ENCODE data around the gene TMED8.

The TMED8 gene

GRCh38 chr14:77302926-77303325 is 74.0 kb downstream of the TMED8 start:
- H3K23ac ChIP-seq (ENCODE audit: low read length): no peak overlapping the region
- no peak overlapping the region for H2BK5ac ChIP-seq (ENCODE audit: low read length)
- WGBS (ENCODE audit: extremely low coverage, insufficient coverage, low lambda C conversion rate): no CpG with 5 or more reads among the region's 5 CpGs
- H3K79me1 ChIP-seq (ENCODE audit: low read length): no peaks in the 10 kb centered on the region
- H3K56ac ChIP-seq (ENCODE audit: low read length): no peak overlapping the region
- no peak overlapping the region for H4K8ac ChIP-seq (ENCODE audit: low read depth, low read length)
- no peak overlapping the region for H3K4ac ChIP-seq (ENCODE audit: low read depth, low read length)
- no peaks in the 10 kb centered on the region for H3K27me3 ChIP-seq (ENCODE audit: insufficient read depth, low read length, poor library complexity)
- no peak overlapping the region for H4K5ac ChIP-seq (ENCODE audit: low read length)
- peaks cover 5% of the 10 kb centered on the region for H3K36me3 ChIP-seq (ENCODE audit: control insufficient read depth, insufficient read depth, low read length)
- no peak overlapping the region for H3K18ac ChIP-seq (ENCODE audit: low read length)
- H3K4me1 ChIP-seq (ENCODE audit: control insufficient read depth, low read depth, low read length): peaks cover 2% of the 10 kb centered on the region
- DNase-seq: peak; percentile 78
- no peak overlapping the region for H3K4me2 ChIP-seq (ENCODE audit: low read length)
- H2AK5ac ChIP-seq (ENCODE audit: low read length): no peak overlapping the region
- no peak overlapping the region for H2BK15ac ChIP-seq (replicated peaks; ENCODE audit: low read depth)
- H3K27ac ChIP-seq (ENCODE audit: low read depth, low read length): no peak overlapping the region
- no peak overlapping the region for H3K9ac ChIP-seq (ENCODE audit: low read length)
- H2BK120ac ChIP-seq (ENCODE audit: low read depth, low read length): no peak overlapping the region
- no peaks in the 10 kb centered on the region for H3K79me2 ChIP-seq (ENCODE audit: control insufficient read depth, insufficient read depth, low read length)
- no peak overlapping the region for H3K4me3 ChIP-seq (ENCODE audit: low read length)

DNA sequence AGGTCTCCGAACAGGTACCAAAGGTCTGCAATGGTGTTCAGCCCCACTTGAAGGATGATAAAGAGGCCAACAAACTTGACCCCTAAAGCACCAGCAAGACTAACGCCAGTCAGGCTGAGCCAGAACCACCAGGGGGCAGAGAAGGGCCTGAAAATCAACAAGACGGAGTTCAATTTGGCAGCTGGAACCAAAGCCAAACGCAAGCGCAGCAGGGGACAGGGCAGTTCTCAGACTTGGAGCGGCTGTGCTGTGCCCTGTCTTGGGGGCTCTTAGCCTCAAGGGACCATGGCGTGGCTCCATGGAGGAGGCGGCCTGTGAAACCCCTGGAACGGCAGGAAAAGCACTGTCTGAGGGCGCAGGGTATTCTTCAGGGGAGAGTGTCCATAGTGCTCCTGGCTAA is 75.8 kb downstream of the TMED8 start:
- no peak overlapping the region for H3K56ac ChIP-seq (ENCODE audit: low read length)
- H3K27ac ChIP-seq (ENCODE audit: low read depth, low read length): no peak overlapping the region
- no peak overlapping the region for H3K4ac ChIP-seq (ENCODE audit: low read depth, low read length)
- H3K79me2 ChIP-seq (ENCODE audit: control insufficient read depth, insufficient read depth, low read length): no peaks in the 10 kb centered on the region
- WGBS (ENCODE audit: extremely low coverage, insufficient coverage, low lambda C conversion rate): no CpG with 5 or more reads among the region's 10 CpGs
- no peak overlapping the region for H3K9ac ChIP-seq (ENCODE audit: low read length)
- H3K4me2 ChIP-seq (ENCODE audit: low read length): no peak overlapping the region
- no peaks in the 10 kb centered on the region for H3K79me1 ChIP-seq (ENCODE audit: low read length)
- H2BK120ac ChIP-seq (ENCODE audit: low read depth, low read length): no peak overlapping the region
- no peak overlapping the region for H3K23ac ChIP-seq (ENCODE audit: low read length)
- H3K36me3 ChIP-seq (ENCODE audit: control insufficient read depth, insufficient read depth, low read length): peaks cover 5% of the 10 kb centered on the region
- peaks cover 2% of the 10 kb centered on the region for H3K4me1 ChIP-seq (ENCODE audit: control insufficient read depth, low read depth, low read length)
- no peak overlapping the region for H2AK5ac ChIP-seq (ENCODE audit: low read length)
- no peak overlapping the region for H4K8ac ChIP-seq (ENCODE audit: low read depth, low read length)
- H3K18ac ChIP-seq (ENCODE audit: low read length): no peak overlapping the region
- H2BK15ac ChIP-seq (replicated peaks; ENCODE audit: low read depth): no peak overlapping the region
- no peak overlapping the region for H4K5ac ChIP-seq (ENCODE audit: low read length)
- DNase-seq: peak; percentile 93
- no peak overlapping the region for H3K4me3 ChIP-seq (ENCODE audit: low read length)
- H2BK5ac ChIP-seq (ENCODE audit: low read length): no peak overlapping the region
- H3K27me3 ChIP-seq (ENCODE audit: insufficient read depth, low read length, poor library complexity): no peaks in the 10 kb centered on the region

- Histone ChIP-seq H3K36me3 (ENCODE audit: control insufficient read depth, insufficient read depth, low read length) (peaks cover 3% of the 10 kb centered on the region), H2BK120ac (ENCODE audit: low read depth, low read length) (no peak overlapping the region), H2BK15ac (replicated peaks; ENCODE audit: low read depth) (no peak overlapping the region), H3K23ac (ENCODE audit: low read length) (no peak overlapping the region), H3K56ac (ENCODE audit: low read length) (no peak overlapping the region), H3K4ac (ENCODE audit: low read depth, low read length) (no peak overlapping the region), H4K8ac (ENCODE audit: low read depth, low read length) (no peak overlapping the region), H2BK5ac (ENCODE audit: low read length) (no peak overlapping the region), H3K9ac (ENCODE audit: low read length) (no peak overlapping the region), H3K18ac (ENCODE audit: low read length) (no peak overlapping the region), H3K27ac (ENCODE audit: low read depth, low read length) (no peak overlapping the region), H4K5ac (ENCODE audit: low read length) (no peak overlapping the region), H3K27me3 (ENCODE audit: insufficient read depth, low read length, poor library complexity) (no peaks in the 10 kb centered on the region), H3K4me3 (ENCODE audit: low read length) (no peak overlapping the region), H3K4me2 (ENCODE audit: low read length) (no peak overlapping the region), H3K79me2 (ENCODE audit: control insufficient read depth, insufficient read depth, low read length) (no peaks in the 10 kb centered on the region), H3K4me1 (ENCODE audit: control insufficient read depth, low read depth, low read length) (peaks cover 2% of the 10 kb centered on the region), H2AK5ac (ENCODE audit: low read length) (no peak overlapping the region), H3K79me1 (ENCODE audit: low read length) (no peaks in the 10 kb centered on the region)
- WGBS (ENCODE audit: extremely low coverage, insufficient coverage, low lambda C conversion rate): no CpG with 5 or more reads among the region's 4 CpGs
- DNase-seq: no peak
These were observed 77.1 kb downstream of the TMED8 start for GRCh38 chr14:77299771-77300170.

DNA sequence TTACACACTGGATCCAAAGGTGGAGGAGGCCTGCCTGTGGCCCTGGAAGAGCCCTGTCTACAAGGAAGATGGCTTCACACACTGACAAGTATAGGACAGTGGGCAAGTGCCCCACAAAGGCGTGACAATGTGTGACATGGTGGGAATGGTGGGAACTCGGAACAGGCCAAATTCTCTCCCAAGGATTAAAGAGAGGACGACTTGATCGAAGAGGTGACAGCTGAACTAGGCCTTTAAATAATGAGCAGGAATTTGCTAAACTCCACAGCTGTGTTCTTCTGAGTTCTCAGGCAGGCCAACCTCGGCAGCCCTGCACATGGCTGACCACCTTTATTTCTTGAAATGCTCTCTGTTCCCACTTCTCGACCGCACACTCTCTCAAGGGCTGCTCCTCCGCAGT is 80.0 kb downstream of the TMED8 start:
- DNase-seq: no peak
- no peak overlapping the region for H3K56ac ChIP-seq (ENCODE audit: low read length)
- H4K8ac ChIP-seq (ENCODE audit: low read depth, low read length): no peak overlapping the region
- no peak overlapping the region for H3K4me2 ChIP-seq (ENCODE audit: low read length)
- no CpG with 5 or more reads among the region's 8 CpGs for WGBS (ENCODE audit: extremely low coverage, insufficient coverage, low lambda C conversion rate)
- peaks cover 2% of the 10 kb centered on the region for H3K36me3 ChIP-seq (ENCODE audit: control insufficient read depth, insufficient read depth, low read length)
- no peak overlapping the region for H2BK15ac ChIP-seq (replicated peaks; ENCODE audit: low read depth)
- no peak overlapping the region for H4K5ac ChIP-seq (ENCODE audit: low read length)
- H3K27me3 ChIP-seq (ENCODE audit: insufficient read depth, low read length, poor library complexity): no peaks in the 10 kb centered on the region
- H3K4me3 ChIP-seq (ENCODE audit: low read length): no peak overlapping the region
- no peak overlapping the region for H2BK120ac ChIP-seq (ENCODE audit: low read depth, low read length)
- no peaks in the 10 kb centered on the region for H3K79me1 ChIP-seq (ENCODE audit: low read length)
- no peak overlapping the region for H2BK5ac ChIP-seq (ENCODE audit: low read length)
- H3K23ac ChIP-seq (ENCODE audit: low read length): no peak overlapping the region
- no peak overlapping the region for H3K18ac ChIP-seq (ENCODE audit: low read length)
- H3K27ac ChIP-seq (ENCODE audit: low read depth, low read length): no peak overlapping the region
- no peaks in the 10 kb centered on the region for H3K79me2 ChIP-seq (ENCODE audit: control insufficient read depth, insufficient read depth, low read length)
- H3K4me1 ChIP-seq (ENCODE audit: control insufficient read depth, low read depth, low read length): no peaks in the 10 kb centered on the region
- no peak overlapping the region for H3K9ac ChIP-seq (ENCODE audit: low read length)
- no peak overlapping the region for H3K4ac ChIP-seq (ENCODE audit: low read depth, low read length)
- no peak overlapping the region for H2AK5ac ChIP-seq (ENCODE audit: low read length)

- no peak overlapping the region for H3K4me3 ChIP-seq (ENCODE audit: low read length)
- H3K56ac ChIP-seq (ENCODE audit: low read length): no peak overlapping the region
- no peak overlapping the region for H4K8ac ChIP-seq (ENCODE audit: low read depth, low read length)
- H3K18ac ChIP-seq (ENCODE audit: low read length): no peak overlapping the region
- no peaks in the 10 kb centered on the region for H3K4me1 ChIP-seq (ENCODE audit: control insufficient read depth, low read depth, low read length)
- H3K36me3 ChIP-seq (ENCODE audit: control insufficient read depth, insufficient read depth, low read length): peaks cover 2% of the 10 kb centered on the region
- no peak overlapping the region for H3K23ac ChIP-seq (ENCODE audit: low read length)
- H3K4ac ChIP-seq (ENCODE audit: low read depth, low read length): no peak overlapping the region
- no peaks in the 10 kb centered on the region for H3K79me1 ChIP-seq (ENCODE audit: low read length)
- no peak overlapping the region for H3K4me2 ChIP-seq (ENCODE audit: low read length)
- no peak overlapping the region for H2BK5ac ChIP-seq (ENCODE audit: low read length)
- H3K27me3 ChIP-seq (ENCODE audit: insufficient read depth, low read length, poor library complexity): no peaks in the 10 kb centered on the region
- WGBS (ENCODE audit: extremely low coverage, insufficient coverage, low lambda C conversion rate): no CpG with 5 or more reads among the region's 13 CpGs
- H4K5ac ChIP-seq (ENCODE audit: low read length): no peak overlapping the region
- no peak overlapping the region for H2AK5ac ChIP-seq (ENCODE audit: low read length)
- H3K27ac ChIP-seq (ENCODE audit: low read depth, low read length): no peak overlapping the region
- H3K79me2 ChIP-seq (ENCODE audit: control insufficient read depth, insufficient read depth, low read length): no peaks in the 10 kb centered on the region
- no peak overlapping the region for H3K9ac ChIP-seq (ENCODE audit: low read length)
- H2BK120ac ChIP-seq (ENCODE audit: low read depth, low read length): no peak overlapping the region
- no peak overlapping the region for H2BK15ac ChIP-seq (replicated peaks; ENCODE audit: low read depth)
- DNase-seq: no peak
These were observed 80.7 kb downstream of the TMED8 start for GRCh38 chr14:77296155-77296554.

- WGBS (ENCODE audit: extremely low coverage, insufficient coverage, low lambda C conversion rate): no CpG with 5 or more reads among the region's 4 CpGs
- Histone ChIP-seq H3K23ac (ENCODE audit: low read length) (no peak overlapping the region), H3K79me2 (ENCODE audit: control insufficient read depth, insufficient read depth, low read length) (no peaks in the 10 kb centered on the region), H3K4me1 (ENCODE audit: control insufficient read depth, low read depth, low read length) (no peaks in the 10 kb centered on the region), H2AK5ac (ENCODE audit: low read length) (no peak overlapping the region), H3K18ac (ENCODE audit: low read length) (no peak overlapping the region), H4K8ac (ENCODE audit: low read depth, low read length) (no peak overlapping the region), H3K79me1 (ENCODE audit: low read length) (no peaks in the 10 kb centered on the region), H3K4ac (ENCODE audit: low read depth, low read length) (no peak overlapping the region), H2BK15ac (replicated peaks; ENCODE audit: low read depth) (no peak overlapping the region), H3K4me3 (ENCODE audit: low read length) (no peak overlapping the region), H3K27me3 (ENCODE audit: insufficient read depth, low read length, poor library complexity) (no peaks in the 10 kb centered on the region), H3K4me2 (ENCODE audit: low read length) (no peak overlapping the region), H3K9ac (ENCODE audit: low read length) (no peak overlapping the region), H2BK5ac (ENCODE audit: low read length) (no peak overlapping the region), H3K27ac (ENCODE audit: low read depth, low read length) (no peak overlapping the region), H2BK120ac (ENCODE audit: low read depth, low read length) (no peak overlapping the region), H4K5ac (ENCODE audit: low read length) (no peak overlapping the region), H3K36me3 (ENCODE audit: control insufficient read depth, insufficient read depth, low read length) (peaks cover 2% of the 10 kb centered on the region), H3K56ac (ENCODE audit: low read length) (no peak overlapping the region)
- peak; percentile 67 for DNase-seq
These were observed 86.2 kb downstream of the TMED8 start for GRCh38 chr14:77290705-77291104.
